Measurements from ENCODE around the gene TYMP. TPM values are rescaled to one million over a fixed set of nuclear protein-coding genes. Genes with fewer than 3 reads are reported as not detected.

TYMP gene
- total and polyA plus RNA-seq, 10 of the 15 experiments (the other 5 are each of a cell fraction or from before 2014, with no cell fraction given), result 0.42 to 57.8 (median 24.6) TPM

- TF ChIP-seq PRDM15 (CRISPR knock-in tag; IDR thresholded peaks at IDR 0.05), result no peak
- TF ChIP-seq NFYA (IDR thresholded peaks at IDR 0.05; ENCODE audit: borderline replicate concordance, low read depth, low read length), result no peak
- TF ChIP-seq ASH2L (IDR thresholded peaks at IDR 0.05; ENCODE audit: borderline replicate concordance, low read depth), result no peak
- no peak for TF ChIP-seq CTCF (IDR thresholded peaks at IDR 0.05 in 2 of 3, conservative IDR thresholded peaks at IDR 0.05 in 1 of 3; ENCODE audit: control insufficient read depth in 2 of 3, extremely low read depth in 1 of 3, insufficient read depth in 1 of 3, low read depth in 3 of 3, low read length in 3 of 3)
- no peak for TF ChIP-seq USF1 (IDR thresholded peaks at IDR 0.05; ENCODE audit: borderline replicate concordance, extremely low read length, insufficient read depth, low read depth, low read length)
- no peak for TF ChIP-seq BCL3 (IDR thresholded peaks at IDR 0.05; ENCODE audit: borderline replicate concordance, insufficient read depth, low read depth, low read length, poor library complexity, severe bottlenecking)
- peak; percentile 52; the same call in 1 of the 2 replicates for TF ChIP-seq CREM (IDR thresholded peaks at IDR 0.05; ENCODE audit: low read depth)
- peak in 1 of 2 experiments; percentile 9; a peak in 1 of 4 replicates for TF ChIP-seq BHLHE40 (IDR thresholded peaks at IDR 0.05; ENCODE audit: borderline replicate concordance in 1 of 2, low read depth in 2 of 2, low read length in 1 of 2)
- peak; percentile 22; the same call in 1 of the 2 replicates for TF ChIP-seq ESRRA (IDR thresholded peaks at IDR 0.05; ENCODE audit: low read length)
- TF ChIP-seq IRF3 (IDR thresholded peaks at IDR 0.05), result no peak
- TF ChIP-seq WRNIP1 (IDR thresholded peaks at IDR 0.05; ENCODE audit: borderline replicate concordance, low read depth, low read length), result no peak
- TF ChIP-seq ZNF274 (IDR thresholded peaks at IDR 0.05; ENCODE audit: insufficient read depth, insufficient read length), result no peak
- TF ChIP-seq JUNB (IDR thresholded peaks at IDR 0.05), result no peak
- no peak for TF ChIP-seq MYB (IDR thresholded peaks at IDR 0.05; ENCODE audit: borderline replicate concordance, low read depth, low read length)
- TF ChIP-seq PBX3 (IDR thresholded peaks at IDR 0.05; ENCODE audit: insufficient replicate concordance, low read depth, low read length), result peak; percentile 12
- no peak for TF ChIP-seq FOS (IDR thresholded peaks at IDR 0.05; ENCODE audit: borderline replicate concordance, extremely low read depth, insufficient read length)
- TF ChIP-seq IKZF1 (conservative IDR thresholded peaks at IDR 0.05), result no peak
Measured at GRCh38 chr22:50530877-50531545, 1.2 kb upstream of the TYMP start (continued).
